Measurements from ENCODE around the gene C19orf85.
A peak's percentile ranks its signal among the peaks of the same experiment; 100 is the strongest.
"Not testable (repeated sequence)": the region's sequence is repeated elsewhere in the genome, so short reads cannot be mapped to it uniquely, and the experiment has no call there.

Gene C19orf85

DNA sequence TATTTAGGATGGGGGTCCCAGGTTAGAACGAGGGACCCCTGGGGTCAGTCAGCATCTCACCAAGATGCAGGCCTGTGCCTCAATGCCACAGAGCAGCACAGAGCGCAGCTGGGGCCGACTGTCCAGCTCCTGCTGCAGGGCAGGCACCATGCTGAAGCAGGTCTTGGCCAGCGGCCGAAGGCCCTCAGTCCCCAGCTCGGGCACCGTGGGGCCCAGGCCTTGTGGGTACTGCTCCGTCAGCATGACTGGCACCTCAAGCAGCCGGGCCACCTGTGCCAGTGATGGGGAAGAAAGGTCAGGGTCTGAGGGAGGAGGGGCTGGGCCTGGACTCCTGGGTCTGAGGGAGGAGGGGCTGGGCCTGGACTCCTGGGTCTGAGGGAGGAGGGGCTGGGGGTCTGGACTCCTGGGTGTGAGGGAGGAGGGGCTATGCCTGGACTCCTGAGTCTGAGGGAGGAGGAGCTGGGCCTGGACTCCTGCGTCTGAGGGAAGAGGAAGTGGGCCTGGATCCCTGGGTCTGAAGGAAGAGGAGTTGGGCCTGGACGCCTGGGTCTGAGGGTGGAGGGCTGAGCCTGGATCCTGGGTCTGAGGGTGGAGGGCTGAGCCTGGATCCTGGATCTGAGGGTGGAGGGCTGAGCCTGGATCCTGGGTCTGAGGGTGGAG, 8.8 kb downstream of the C19orf85 start:
- DNase-seq, result no peak

DNA sequence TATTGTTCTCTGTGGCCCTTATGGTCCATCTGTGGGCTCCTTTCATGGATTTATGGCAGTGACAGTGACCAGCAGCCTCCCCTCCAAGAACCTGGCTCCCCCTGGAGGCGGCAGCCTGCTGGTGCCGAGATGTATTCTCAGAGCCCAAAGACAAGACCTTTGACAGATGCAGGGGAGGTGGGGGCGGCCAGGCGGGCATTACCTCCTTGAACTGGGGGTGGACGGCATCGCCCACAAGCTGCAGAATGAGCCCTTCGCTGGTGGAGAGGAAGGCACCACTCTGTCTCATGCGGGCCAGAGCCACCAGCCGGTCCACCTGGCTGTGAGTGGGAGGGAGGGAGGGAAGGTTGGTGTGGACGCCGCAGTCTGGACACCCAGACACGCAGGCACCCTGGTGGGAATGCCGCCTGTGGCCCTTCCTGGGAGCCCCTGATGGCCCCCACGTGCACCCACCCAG, 9.7 kb downstream of the C19orf85 start:
- DNase-seq, result no peak

DNA sequence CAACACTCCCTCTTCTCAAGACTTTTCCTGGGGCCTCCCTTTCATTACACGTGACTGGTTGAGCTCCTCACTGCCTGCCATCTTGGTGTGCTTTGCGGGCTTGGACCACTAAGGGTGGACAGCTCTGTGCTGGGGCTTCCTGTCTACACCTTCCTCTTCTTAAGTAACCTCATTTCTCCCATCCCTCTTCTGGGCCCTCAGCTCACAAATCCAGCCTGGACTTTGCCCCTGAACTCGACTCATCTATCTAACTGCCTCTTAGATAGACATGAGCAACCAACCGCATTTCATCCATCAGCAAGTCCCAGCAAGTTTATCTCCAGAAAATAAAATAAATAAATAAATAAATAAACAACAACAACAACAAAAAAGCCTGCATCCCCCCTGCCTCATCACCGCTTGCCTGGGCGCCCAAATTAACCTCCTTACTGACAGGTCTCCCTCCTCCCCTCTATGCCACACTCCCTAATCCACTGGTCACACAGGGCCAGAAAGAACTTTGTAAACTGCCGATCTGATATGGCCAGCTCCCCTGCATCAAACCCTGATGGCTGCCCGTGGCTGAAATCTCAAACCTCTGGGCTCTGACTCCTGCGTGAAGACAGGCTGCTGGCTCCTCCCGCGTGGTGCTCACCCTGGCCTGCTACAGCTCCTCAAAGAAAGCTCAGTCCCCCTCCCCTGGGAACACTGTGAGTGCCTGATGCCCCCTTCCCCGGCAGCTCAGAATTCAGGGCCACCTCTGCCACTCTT, 10.9 kb downstream of the C19orf85 start:
- no peak for DNase-seq

DNA sequence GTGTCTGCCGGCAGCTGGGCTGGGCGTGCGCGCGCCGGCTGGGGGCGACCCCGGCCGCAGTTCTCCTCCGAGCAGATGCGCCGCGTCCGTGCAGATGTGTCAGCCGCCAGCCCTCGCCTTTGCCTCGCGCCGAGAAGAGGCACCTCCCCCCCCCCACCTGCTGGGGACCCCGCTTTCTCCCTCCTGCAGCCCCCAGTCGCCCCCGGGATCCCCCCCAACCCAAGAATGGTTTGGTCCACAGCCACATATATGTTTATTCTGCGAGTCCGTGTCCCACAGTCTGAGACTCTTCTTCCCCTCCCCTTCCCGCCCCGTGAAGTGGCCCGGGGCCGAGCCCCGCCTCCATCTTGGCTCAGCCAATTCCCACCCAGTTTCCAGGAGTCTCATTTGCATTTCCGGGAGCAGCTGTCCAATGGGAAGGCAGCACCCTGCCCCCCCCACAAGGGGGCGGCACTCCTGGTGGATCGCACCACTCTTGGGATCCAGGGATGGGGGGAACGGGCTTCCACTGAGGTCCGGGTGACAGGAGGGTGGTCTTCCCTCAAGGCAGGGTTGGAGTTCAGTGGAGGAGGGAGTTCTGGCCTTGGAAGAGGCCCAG, 11.7 kb downstream of the C19orf85 start:
- peak; percentile 69 for DNase-seq

DNA sequence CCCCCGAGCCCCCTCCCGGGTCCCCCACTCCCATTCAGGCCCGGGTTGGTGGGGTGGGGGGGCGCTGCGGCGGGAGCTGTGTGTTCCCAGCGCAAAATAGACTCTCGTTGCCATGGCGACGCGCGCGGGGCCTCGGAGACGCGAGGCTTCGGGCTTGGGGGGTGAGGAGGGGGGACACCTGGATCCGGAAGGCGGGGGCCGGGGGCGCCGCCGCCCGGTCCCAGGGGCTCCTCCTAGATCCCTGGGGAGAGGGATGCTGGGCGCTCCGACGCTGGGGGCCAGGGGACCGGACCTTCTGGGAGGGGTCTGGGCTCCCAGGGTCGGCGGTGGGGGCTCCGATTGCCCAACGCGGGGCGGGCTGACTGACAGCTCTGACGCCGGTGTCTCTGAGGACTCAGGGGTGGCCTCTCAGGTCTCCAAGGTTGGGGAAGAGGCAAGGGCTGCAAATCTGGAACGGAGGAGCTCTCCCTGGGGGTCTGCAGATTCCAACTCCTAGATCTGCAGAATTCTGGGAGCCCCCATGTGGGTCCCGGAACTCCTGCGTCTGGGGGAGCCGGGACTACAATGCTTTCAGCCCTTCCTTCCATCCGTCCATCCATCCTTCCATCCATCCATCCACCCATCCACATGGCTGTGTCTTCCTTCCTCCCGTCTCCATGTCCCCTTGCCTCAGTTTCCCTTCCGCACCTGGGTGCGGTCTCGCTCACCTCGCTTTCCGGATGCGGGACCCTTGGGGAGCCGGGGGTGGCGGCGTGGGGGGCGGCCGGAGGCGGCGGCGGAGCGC, 12.4 kb downstream of the C19orf85 start:
- no peak for DNase-seq

DNA sequence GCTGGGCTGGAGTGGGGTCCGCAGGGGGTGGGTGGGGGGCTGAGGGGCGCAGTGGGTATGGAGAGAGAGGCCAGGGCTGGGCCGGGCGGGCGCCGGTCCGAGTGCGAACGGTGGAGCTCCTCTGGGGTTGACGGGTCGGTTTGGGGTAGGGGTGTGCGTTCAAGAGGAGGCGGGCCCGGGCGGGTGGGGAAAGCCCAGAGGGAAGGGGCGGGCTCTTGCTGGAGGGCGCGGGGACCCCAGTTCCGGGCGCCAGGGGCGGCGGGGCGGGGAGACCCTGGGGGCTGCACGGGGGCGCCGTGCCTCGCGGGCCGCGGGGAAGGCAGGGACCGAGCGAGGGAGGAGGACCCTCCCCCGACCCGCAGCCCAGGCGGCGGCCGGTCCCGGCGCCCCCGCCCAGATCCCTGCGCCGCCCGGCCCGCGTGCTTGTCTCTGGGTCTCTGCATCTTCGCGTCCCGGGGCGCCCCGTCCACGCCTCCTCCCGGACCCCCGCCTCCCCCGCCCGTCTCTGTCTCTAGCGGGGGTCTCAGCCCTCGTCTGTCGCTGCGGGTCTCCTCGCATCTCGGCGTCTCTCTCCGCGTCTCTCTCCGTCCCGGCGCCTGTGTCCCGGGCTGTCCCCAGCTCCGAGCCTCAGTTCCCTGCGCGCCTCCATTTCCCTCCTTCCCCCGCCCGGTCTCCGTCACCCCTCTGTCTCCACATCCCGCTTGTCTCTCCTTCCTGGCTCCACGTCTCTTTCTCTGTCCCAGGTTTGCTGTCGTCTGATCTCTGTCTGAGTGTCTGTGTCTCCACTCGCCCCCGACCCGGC, 13.2 kb downstream of the C19orf85 start:
- DNase-seq, result no peak

DNA sequence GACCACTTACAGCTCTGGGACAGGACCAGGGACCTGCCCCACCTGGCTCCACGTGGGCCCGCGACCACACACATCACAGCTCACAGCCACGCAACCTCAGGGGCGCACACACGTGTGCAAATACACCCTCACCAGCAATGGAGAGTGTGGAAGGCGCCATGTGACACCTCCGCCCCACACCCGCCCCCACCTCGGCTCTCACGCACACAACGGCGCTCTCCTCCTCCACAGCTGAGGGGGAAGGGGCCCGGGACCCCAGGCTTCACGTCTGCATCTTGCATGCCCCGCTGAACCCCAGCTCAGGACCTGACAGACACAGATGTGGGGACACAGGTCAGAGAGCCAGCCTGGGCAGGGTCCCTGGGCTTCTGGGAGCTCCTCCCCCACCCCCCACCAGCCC, 15.1 kb downstream of the C19orf85 start:
- no peak for DNase-seq

DNA sequence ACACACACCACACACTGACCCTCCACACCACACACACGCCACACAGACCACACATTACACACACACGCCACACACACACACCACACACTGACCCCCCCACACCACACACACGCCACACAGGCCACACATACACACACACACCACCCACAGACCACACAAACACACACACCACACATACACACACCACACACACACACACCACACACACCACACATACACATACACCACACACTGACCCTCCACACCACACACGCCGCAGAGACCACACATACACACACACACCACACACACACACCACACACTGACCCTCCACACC, 16.4 kb downstream of the C19orf85 start:
- not testable (repeated sequence) for DNase-seq

DNA sequence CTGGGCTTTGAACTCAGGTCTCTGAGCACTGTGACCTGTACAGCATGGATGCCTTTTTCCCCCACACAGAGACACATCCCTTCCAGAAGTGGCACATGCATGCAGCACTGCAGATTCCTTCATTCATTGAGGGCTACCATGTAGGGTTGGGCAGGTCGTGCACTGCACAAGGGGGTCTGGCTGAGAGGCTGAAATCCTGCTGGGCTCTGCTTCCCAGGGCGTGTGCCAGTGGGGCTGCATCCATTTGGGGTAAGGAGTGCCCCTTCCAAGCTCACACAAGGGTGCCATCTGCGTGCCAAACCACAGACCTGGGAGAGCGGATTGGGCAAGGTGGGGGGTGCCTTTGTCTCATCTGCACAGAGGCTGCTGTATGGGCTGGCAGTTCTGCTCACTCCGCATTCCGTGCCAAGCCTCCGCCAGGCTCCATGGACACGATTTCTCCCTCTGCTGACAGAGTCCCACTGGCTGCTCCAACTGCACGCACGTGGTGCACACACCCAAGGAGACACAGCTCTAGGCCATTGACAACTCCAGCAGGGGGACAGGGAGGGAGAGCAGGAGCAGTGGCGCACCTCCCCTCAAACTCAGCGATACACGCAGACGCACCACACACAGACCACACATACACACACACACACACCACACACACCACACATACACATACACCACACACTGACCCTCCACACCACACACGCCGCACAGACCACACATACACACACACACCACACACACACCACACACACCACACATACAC, 17.0 kb downstream of the C19orf85 start:
- no peak for DNase-seq

DNA sequence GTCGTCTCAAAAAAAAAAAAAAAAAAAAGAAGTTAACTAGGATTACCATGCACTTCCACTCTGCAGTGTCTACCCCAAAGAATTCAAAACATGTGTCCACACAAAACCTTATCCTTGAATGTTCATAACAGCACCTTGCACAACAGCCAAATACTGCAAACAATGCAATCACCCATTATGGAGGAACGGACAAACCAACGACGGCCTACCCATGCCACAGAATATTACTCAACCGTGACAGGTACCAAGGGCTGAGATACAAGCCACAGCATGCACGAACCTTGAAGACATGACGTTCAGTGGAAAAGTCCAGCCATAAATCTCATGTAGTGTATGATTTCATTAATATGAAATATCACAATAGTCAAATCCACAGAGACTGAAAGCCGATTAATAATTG, 18.5 kb downstream of the C19orf85 start:
- DNase-seq, result no peak

DNA sequence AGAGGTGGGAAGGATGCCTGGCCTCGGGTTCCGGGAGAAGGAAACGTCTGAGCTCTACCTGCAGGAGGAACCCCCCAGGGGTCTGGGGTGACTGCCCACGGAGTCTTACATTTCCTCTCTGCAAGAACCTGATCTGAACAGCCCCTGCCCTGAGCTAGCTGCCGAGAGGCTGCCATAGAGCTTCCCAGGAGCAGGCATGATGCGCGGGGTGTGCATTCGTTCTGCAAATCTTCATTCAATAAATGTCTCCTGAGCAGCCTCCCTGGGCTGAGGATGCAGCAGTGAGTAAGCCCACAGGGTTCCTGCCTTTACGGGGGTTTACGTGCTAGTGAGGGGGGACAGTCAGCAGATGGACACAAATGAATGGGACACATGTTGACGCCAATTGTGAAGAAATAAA, 19.9 kb downstream of the C19orf85 start:
- no peak for DNase-seq

DNA sequence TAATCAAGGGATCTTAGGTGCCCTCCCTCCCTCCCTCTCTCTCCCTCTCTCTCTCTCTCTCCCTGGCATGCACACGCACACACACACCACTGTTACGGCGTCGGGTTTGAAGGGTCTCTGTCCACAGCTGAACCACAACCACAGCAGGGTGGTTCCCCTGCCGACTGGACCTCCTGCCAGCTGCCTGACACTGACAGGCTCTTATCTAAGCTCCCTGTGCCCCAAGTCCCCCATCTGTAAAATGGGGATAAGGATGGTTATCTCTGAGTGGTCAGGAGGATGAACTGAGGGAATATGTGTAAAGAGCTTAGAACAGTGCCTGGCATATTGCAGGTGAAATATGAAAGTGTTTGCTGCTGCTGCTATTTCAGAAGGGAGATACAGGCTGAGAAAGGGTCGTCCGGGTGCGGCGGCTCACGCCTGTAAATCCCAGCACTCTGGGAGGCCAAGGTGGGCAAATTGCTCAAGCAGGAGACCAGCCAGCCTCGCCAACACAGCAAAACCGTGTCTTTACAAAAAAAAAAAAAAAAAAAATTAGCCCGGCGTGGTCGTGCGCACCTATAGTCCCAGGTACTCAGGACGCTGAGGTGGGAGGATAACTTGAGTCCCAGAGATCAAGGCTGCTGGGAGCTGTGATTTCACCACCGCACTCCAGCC, 20.6 kb downstream of the C19orf85 start:
- DNase-seq, result no peak

DNA sequence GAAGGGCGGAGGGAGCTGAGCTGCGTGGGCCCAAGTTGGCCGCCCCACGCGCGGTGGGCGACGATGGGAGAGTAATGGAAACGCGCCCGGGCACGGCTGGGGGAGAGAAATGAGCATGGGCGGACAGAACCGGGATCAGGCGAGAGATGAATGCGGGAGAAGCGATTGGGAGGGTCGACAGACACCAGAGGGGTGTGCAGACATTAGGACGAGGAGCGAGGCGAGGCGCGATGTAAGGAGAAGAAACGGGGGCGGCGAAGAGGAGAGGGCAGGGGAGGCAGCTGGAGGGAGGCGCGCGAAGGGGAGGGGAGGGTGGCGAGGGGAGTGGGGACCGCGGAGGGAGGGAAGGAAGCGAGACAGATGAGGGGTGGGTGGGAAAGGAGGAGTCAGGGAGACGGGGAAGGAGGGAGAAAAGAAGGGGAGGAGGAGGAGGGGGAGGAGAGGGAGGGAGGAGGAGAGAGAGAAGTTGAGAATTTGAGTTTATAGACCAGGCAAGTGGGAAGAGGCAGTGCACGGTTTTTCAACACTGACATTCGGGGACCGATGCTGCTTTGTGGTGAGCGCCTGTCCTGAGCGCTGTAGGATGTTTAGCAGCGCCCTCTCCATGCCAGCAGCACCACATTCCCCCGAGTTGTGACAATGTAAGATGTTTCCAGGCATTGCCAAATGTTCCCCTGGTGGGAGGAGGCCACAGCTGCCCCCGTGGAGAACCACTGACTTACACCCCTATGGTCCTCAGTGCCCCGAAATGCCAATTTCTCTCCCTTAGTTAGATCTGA, 21.3 kb downstream of the C19orf85 start, which contains the start of gene SHISA7:
SHISA7 (minus strand) TSS at position 256 of the 779 bp plus-strand sequence. CDS start 437 bp downstream, outside the sequence.
- DNase-seq, result no peak

DNA sequence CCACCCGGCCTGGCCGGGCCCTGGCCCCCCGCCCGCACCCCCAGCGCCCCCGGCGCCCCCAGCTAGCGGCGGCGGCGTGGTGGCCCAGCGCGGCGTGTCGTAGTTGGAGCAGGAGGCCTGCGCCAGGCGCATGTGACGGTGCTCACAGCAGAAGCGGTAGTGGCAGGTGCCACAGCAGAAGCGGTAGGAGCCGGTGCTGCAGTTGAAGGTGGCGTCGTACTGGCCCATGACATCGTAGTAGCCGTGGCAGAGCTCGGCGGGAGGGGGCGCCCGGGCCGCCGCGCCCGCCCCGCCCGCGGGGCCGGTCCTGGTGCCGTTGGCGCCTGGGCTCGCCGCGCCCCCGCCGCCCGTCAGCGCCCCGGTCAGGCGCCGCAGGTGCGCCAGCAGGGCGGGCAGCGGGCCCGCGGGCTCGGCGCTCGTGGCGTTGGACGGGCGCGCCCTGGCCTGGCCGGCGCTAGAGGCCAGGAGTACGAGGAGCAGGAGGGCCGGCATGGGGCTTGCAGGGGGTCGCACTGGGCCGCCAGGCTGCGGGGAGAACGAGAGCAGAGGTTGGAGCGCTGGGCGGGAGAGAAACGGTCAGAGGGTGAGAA, 22.1 kb downstream of the C19orf85 start:
- no peak for DNase-seq

DNA sequence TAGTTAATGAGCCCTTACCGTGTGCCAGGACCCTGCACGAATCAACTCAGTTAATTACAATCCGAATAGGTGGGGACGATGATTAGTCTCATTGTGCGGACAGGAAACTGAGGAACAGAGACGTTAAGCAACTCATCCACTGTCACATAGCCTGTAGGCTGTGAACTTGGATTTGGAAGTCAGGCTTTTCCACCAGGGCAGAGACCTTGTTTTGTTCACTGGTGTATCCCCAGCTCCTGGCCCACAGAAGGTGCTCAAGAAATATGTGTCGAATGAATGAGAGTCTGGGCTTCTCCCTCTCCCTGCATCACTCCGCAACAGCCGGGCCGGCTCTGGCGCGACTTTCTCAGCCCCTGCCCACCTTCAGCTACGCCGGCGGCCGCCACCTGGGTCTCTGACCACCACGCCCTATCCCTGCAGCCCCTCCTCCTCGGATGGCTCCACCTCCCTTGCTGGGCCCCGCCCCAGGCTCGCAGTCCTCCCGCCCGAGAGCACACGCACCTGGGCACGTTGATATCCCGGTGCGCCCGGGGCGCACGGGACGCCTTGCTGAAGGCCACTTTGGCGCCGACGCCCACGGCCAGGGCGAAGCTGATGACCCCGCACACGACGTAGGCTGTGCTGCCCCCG, 22.7 kb downstream of the C19orf85 start:
- DNase-seq, result no peak

DNA sequence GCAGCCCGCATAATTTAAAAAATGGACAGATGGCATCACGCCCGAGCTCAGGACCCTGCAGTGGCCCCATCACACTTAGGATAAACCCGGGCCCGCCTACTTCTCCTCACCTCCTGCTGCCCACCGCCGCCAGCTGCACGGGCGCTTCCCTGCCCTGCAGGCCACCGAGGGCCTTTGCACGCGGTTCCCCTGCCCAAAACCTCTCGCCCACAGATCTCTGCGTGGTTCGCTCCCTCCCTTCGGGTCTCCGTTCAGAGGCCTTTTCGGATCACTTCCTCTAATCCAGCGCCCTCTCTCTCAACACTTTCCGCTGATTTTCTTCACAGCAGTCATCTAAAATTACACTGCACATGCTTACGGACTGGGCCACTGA, 23.2 kb downstream of the C19orf85 start:
- DNase-seq, result no peak

DNA sequence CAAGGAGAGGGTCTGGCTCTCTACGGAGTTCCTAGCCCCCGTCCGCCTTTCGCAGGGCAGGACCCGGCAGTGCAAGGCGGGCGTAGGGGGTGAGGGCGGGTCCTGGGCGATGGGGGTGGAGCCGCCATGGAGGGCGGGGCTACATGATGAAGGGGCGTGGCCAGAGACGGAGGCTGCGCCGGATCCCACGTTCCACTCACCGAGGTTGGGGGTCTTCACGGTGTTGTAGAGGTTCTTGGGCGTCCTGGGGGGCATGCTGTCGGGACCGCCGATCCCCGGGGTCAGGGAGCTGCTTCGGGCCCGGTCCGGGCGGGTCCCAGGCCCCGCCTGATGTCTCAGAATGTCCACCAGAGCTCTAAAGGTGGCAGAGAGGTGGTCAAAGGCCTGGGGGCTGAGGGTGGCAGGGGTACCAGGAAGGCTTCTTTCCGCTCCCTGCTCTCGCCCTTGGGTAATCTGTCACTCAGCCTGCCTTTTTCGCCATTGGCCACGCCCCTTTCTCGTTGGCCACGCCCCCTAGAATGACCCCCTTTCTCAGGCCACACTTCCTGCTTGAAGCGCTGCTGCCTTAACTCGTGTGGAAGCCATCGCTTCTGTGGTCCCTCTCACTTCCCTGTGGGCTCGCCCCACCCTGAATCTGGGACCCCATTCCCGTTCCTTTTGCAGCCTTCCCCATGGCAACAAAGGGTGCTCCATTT, 24.0 kb downstream of the C19orf85 start:
- no peak for DNase-seq

DNA sequence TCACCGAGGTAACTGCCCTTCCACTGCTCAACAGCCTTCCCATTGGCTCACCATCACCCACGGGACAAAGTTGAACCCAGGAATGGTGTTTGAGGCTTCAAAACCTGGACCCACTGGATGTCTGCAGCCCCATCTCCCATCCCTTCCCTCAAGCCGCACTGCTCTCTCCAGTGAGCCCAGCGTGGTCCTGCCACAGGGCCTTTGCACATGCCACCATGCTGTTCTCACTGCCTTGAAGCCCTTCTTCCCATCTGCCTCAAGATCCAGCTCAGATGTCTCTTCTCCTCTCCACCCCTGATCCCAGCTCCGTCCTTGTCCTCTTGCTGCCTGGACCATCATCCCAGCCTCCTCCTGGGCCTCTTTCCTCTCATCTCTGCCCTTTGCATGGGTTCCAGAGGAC, 25.5 kb downstream of the C19orf85 start:
- no peak for DNase-seq

DNA sequence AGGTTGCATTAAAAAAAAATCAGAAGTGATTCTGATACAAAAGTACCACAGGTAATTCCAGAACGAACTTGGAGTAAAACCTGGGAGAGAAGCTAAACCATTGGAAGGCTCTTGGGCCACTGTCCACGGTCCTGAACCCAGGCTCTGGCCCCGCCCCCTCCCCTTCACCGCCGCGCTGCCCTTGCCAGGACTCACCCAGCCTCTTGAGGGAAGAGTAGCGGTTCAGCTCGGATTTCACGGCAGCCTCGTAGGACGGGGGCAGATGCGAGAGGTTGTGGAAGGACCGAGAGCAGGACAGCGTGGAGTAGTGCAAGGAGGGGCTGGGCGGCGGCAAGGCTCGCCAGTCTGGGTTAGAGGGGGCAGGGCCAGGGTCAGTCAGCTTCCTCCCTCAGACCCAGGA, 27.1 kb downstream of the C19orf85 start:
- DNase-seq, result no peak
